Measurements from ENCODE around the gene TMEFF2. TPM values are rescaled to one million over a fixed set of nuclear protein-coding genes. Genes with fewer than 3 reads are reported as not detected.
A peak's percentile ranks its signal among the peaks of the same experiment; 100 is the strongest.

The TMEFF2 gene
- total RNA-seq, 2 donors from 2014 or later = 0.24 to 0.37 TPM

- TF ChIP-seq CTCF (IDR thresholded peaks at IDR 0.05) = no peak
- Histone ChIP-seq H3K27me3 (no peaks in the 10 kb centered on the region), H3K27ac (no peak overlapping the region), H3K4me3 (no peak overlapping the region), H3K4me1 (no peaks in the 10 kb centered on the region), H3K9me3 (no peaks in the 10 kb centered on the region), H3K36me3 (no peaks in the 10 kb centered on the region), H3K9ac (ENCODE audit: low read depth in 2 of 2, low read length in 2 of 2) (no peak overlapping the region)
- intact Hi-C loops (cut with DNase I) = no loop called here
- DNase-seq = no peak
Measured at GRCh38 chr2:192184349-192184748, 10.4 kb downstream of the TMEFF2 start.

- Histone ChIP-seq H3K4me3 (no peak overlapping the region), H3K9me3 (no peaks in the 10 kb centered on the region), H3K4me1 (no peaks in the 10 kb centered on the region), H3K36me3 (no peaks in the 10 kb centered on the region), H3K9ac (ENCODE audit: low read depth in 2 of 2, low read length in 2 of 2) (no peak overlapping the region), H3K27me3 (no peaks in the 10 kb centered on the region), H3K27ac (no peak overlapping the region)
- no peak for TF ChIP-seq CTCF (IDR thresholded peaks at IDR 0.05)
- no peak for DNase-seq
- intact Hi-C loops (cut with DNase I) = no loop called here
Measured at GRCh38 chr2:192183296-192183695, 11.4 kb downstream of the TMEFF2 start.

- Histone ChIP-seq H3K36me3 (no peaks in the 10 kb centered on the region), H3K9me3 (no peaks in the 10 kb centered on the region), H3K27ac (no peak overlapping the region), H3K9ac (ENCODE audit: low read depth in 2 of 2, low read length in 2 of 2) (no peak overlapping the region), H3K4me1 (no peaks in the 10 kb centered on the region), H3K4me3 (no peak overlapping the region), H3K27me3 (no peaks in the 10 kb centered on the region)
- intact Hi-C loops (cut with DNase I) = no loop called here
- DNase-seq = no peak
- TF ChIP-seq CTCF (IDR thresholded peaks at IDR 0.05) = no peak
Measured at GRCh38 chr2:192166946-192167345, 27.8 kb downstream of the TMEFF2 start.

GRCh38 chr2:192165842-192166241 lies 28.9 kb downstream of the TMEFF2 start:
- intact Hi-C loops (cut with DNase I) = no loop called here
- DNase-seq = no peak
- Histone ChIP-seq H3K9ac (ENCODE audit: low read depth in 2 of 2, low read length in 2 of 2) (no peak overlapping the region), H3K4me3 (no peak overlapping the region), H3K27me3 (no peaks in the 10 kb centered on the region), H3K4me1 (no peaks in the 10 kb centered on the region), H3K27ac (no peak overlapping the region), H3K36me3 (no peaks in the 10 kb centered on the region), H3K9me3 (no peaks in the 10 kb centered on the region)
- no peak for TF ChIP-seq CTCF (IDR thresholded peaks at IDR 0.05)

GRCh38 chr2:192162392-192163042 lies 32.2 kb downstream of the TMEFF2 start:
- Histone ChIP-seq H3K9ac (ENCODE audit: low read depth in 2 of 2, low read length in 2 of 2) (no peak overlapping the region), H3K27ac (no peak overlapping the region), H3K9me3 (no peaks in the 10 kb centered on the region), H3K4me3 (no peak overlapping the region), H3K36me3 (no peaks in the 10 kb centered on the region), H3K4me1 (no peaks in the 10 kb centered on the region), H3K27me3 (no peaks in the 10 kb centered on the region)
- TF ChIP-seq CTCF (IDR thresholded peaks at IDR 0.05) = peak; percentile 89
- intact Hi-C loops (cut with DNase I) = loop anchor here (2.0 to 5.0 kb wide), 3 partner anchors 295 to 610 kb away; no protein-coding TSS in a partner anchor
- DNase-seq = peak; percentile 85

Data from colonic mucosa (tissue), 4 donors.